Measurements from ENCODE around the gene NAV1.
A peak's percentile ranks its signal among the peaks of the same experiment; 100 is the strongest.

NAV1 gene

GRCh38 chr1:201504799-201505502 lies 34.0 kb upstream of the NAV1 start:
- peak overlapping the region; percentile 81 for H3K4me3 ChIP-seq (ENCODE audit: low read length)
- no peak for DNase-seq (ENCODE audit: low read depth)
- no peak for TF ChIP-seq CTCF (conservative IDR thresholded peaks at IDR 0.05; ENCODE audit: low read length)

GRCh38 chr1:201505503-201505890 lies 33.4 kb upstream of the NAV1 start:
- H3K4me3 ChIP-seq (ENCODE audit: low read length), result peak overlapping the region; percentile 81
- peak; percentile 17; the same call in 1 of the 2 replicates for TF ChIP-seq CTCF (conservative IDR thresholded peaks at IDR 0.05; ENCODE audit: low read length)
- peak; percentile 70 for DNase-seq (ENCODE audit: low read depth)

GRCh38 chr1:201506092-201506491 lies 32.8 kb upstream of the NAV1 start:
- TF ChIP-seq CTCF (conservative IDR thresholded peaks at IDR 0.05; ENCODE audit: low read length), result no peak
- peak overlapping the region; percentile 81 for H3K4me3 ChIP-seq (ENCODE audit: low read length)
- no peak for DNase-seq (ENCODE audit: low read depth)

- peak within 1 kb of the TSS; percentile 81 for H3K4me3 ChIP-seq (ENCODE audit: low read length)
- TF ChIP-seq CTCF (conservative IDR thresholded peaks at IDR 0.05; ENCODE audit: low read length), result no peak
- peak; percentile 85 for DNase-seq (ENCODE audit: low read depth)
These were observed 32.2 kb upstream of the NAV1 start, which contains the start of gene CSRP1 for GRCh38 chr1:201506557-201507359. Gene CSRP1, minus strand, starts transcription at chr1:201507123. Its CDS starts 10,820 bp downstream, at chr1:201496303.

GRCh38 chr1:201507360-201507675 lies 31.6 kb upstream of the NAV1 start:
- H3K4me3 ChIP-seq (ENCODE audit: low read length), result peak overlapping the region; percentile 81
- TF ChIP-seq CTCF (conservative IDR thresholded peaks at IDR 0.05; ENCODE audit: low read length), result no peak
- no peak for DNase-seq (ENCODE audit: low read depth)

- TF ChIP-seq CTCF (conservative IDR thresholded peaks at IDR 0.05; ENCODE audit: low read length), result no peak
- peak; percentile 65 for DNase-seq (ENCODE audit: low read depth)
- H3K4me3 ChIP-seq (ENCODE audit: low read length), result no peak overlapping the region
These were observed 30.1 kb upstream of the NAV1 start for GRCh38 chr1:201508809-201509208.
